H1 (cell line): Measurements from ENCODE around the gene FABP7. TPM values are rescaled to one million over a fixed set of nuclear protein-coding genes. Genes with fewer than 3 reads are reported as not detected.

Experiments used
- CTCF ChIA-PET: fragments of 300-600 bp; sonication (Branson Sonifier 250); formaldehyde crosslinking; loops from one replicate; lab custom pipeline; 2021; ENCODE audit not compliant: partially characterized antibody; lab: Charles Lee
- POLR2A ChIA-PET: fragments of 300-600 bp; sonication (Branson Sonifier 250); formaldehyde crosslinking; loops from one replicate; lab custom pipeline; 2021; ENCODE audit warnings: inconsistent platforms; ENCODE audit not compliant: partially characterized antibody; lab: Charles Lee
- DNase-seq, 2 experiments: peaks; one replicate each; pipeline versions ENCODE4 v3.0.0 to v3.0.0-alpha.2; 2010 to 2022; ENCODE audit warnings: low spot score in 2 of 2, low read depth in 1 of 2, mixed read lengths in 1 of 2
- FAIRE-seq: peaks from 2 replicates; lab custom pipeline; 2011; peaks lifted over from hg19 to GRCh38; lab: Jason Lieb, UNC
- H2AFZ ChIP-seq: 2 replicates; pipeline ENCODE4 v1.8.1; 2012; ENCODE audit warnings: low read length, inconsistent platforms
- H2AK5ac ChIP-seq: 2 replicates; pipeline ENCODE4 v1.6.1; 2013; ENCODE audit warnings: low read depth, low read length
- H2BK120ac ChIP-seq: replicated peaks from 2 replicates; pipeline ENCODE3; 2013; ENCODE audit warnings: low read depth, low read length, inconsistent platforms
- H2BK12ac ChIP-seq: 2 replicates; pipeline ENCODE4 v1.6.1; 2013; ENCODE audit warnings: low read depth, low read length
- H2BK15ac ChIP-seq: 2 replicates; pipeline ENCODE4 v1.6.1; 2013; ENCODE audit warnings: low read length
- H2BK20ac ChIP-seq: 2 replicates; pipeline ENCODE4 v1.6.1; 2013; ENCODE audit warnings: low read length
- H2BK5ac ChIP-seq: 2 replicates; pipeline ENCODE4 v1.6.1; 2013; ENCODE audit warnings: low read depth, low read length
- H3K14ac ChIP-seq: 2 replicates; pipeline ENCODE4 v1.6.1; 2013; ENCODE audit warnings: inconsistent platforms; ENCODE audit not compliant: insufficient read length
- H3K18ac ChIP-seq: 2 replicates; pipeline ENCODE4 v1.6.1; 2013; ENCODE audit warnings: low read length; ENCODE audit errors: extremely low read depth
- H3K23ac ChIP-seq: 2 replicates; pipeline ENCODE4 v1.6.1; 2013; ENCODE audit warnings: inconsistent platforms; ENCODE audit not compliant: insufficient read length
- H3K23me2 ChIP-seq: 2 replicates; pipeline ENCODE4 v1.6.1; 2013; ENCODE audit warnings: low read depth, low read length
- H3K27ac ChIP-seq: 2 replicates; pipeline ENCODE4 v1.6.1; 2011; ENCODE audit warnings: low read depth, low read length, inconsistent platforms
- H3K27me3 ChIP-seq, 4 experiments: replicated peaks in 1 of 4; 1 replicate in 1 of 4; 2 replicates in 3 of 4; pipeline versions ENCODE4 v1.6.1 to v1.8.1; 2011 to 2013; ENCODE audit warnings: low read length in 3 of 4, mild to moderate bottlenecking in 3 of 4, inconsistent platforms in 2 of 4, mixed read lengths in 2 of 4, moderate library complexity in 1 of 4; ENCODE audit not compliant: control insufficient read depth in 3 of 4, insufficient read depth in 3 of 4; ENCODE audit errors: extremely low read depth in 1 of 4
- H3K36me3 ChIP-seq, 4 experiments: 2 replicates each; pipeline versions ENCODE4 v1.6.1 to v1.8.1; 2011 to 2013; ENCODE audit warnings: mild to moderate bottlenecking in 4 of 4, low read length in 3 of 4, moderate library complexity in 2 of 4, control low read depth in 1 of 4, inconsistent platforms in 1 of 4; ENCODE audit not compliant: insufficient read depth in 4 of 4, control insufficient read depth in 2 of 4
- H3K4ac ChIP-seq: replicated peaks from 2 replicates; pipeline ENCODE3; 2013; ENCODE audit warnings: low read length, low read depth, mixed read lengths, inconsistent platforms; ENCODE audit not compliant: insufficient read length
- H3K4me1 ChIP-seq, 4 experiments: replicated peaks in 1 of 4; 1 replicate in 1 of 4; 2 replicates in 3 of 4; pipeline versions ENCODE4 v1.6.1 to v1.8.1; 2011 to 2013; ENCODE audit warnings: low read length in 3 of 4, inconsistent platforms in 2 of 4, mixed read lengths in 1 of 4; ENCODE audit not compliant: insufficient read depth in 4 of 4, control insufficient read depth in 3 of 4
- H3K4me2 ChIP-seq, 2 experiments: 2 replicates each; pipeline versions ENCODE4 v1.6.1 to v1.8.1; 2011 to 2013; ENCODE audit warnings: low read depth in 2 of 2, low read length in 2 of 2, control low read depth in 1 of 2, inconsistent platforms in 1 of 2, mild to moderate bottlenecking in 1 of 2; ENCODE audit not compliant: insufficient read depth in 1 of 2
- H3K4me3 ChIP-seq, 4 experiments: fragments of 200-600, 300-600 bp in 1 of 4; sonication (generic), shearing (Covaris generic), sonication (Bioruptor Twin) in 1 of 4; 2 replicates each; pipeline versions ENCODE4 v1.5.1 to v1.8.1; 2011 to 2016; ENCODE audit warnings: low read length in 4 of 4, low read depth in 3 of 4, control low read depth in 2 of 4, inconsistent platforms in 2 of 4, mild to moderate bottlenecking in 2 of 4, mixed read lengths in 1 of 4, moderate library complexity in 1 of 4; ENCODE audit not compliant: insufficient read depth in 2 of 4; ENCODE audit errors: extremely low read depth in 1 of 4
- H3K56ac ChIP-seq: replicated peaks from 2 replicates; pipeline ENCODE3; 2013; ENCODE audit warnings: low read depth, mild to moderate bottlenecking, mixed read lengths, low read length, inconsistent platforms; ENCODE audit not compliant: insufficient read length
- H3K79me1 ChIP-seq: 2 replicates; pipeline ENCODE4 v1.6.1; 2013; ENCODE audit warnings: low read depth, low read length, control low read depth
- H3K79me2 ChIP-seq, 2 experiments: 2 replicates each; pipeline versions ENCODE4 v1.6.1 to v1.8.1; 2012 to 2013; ENCODE audit warnings: low read length in 2 of 2, mild to moderate bottlenecking in 2 of 2, inconsistent platforms in 1 of 2; ENCODE audit not compliant: insufficient read depth in 2 of 2, control insufficient read depth in 1 of 2
- H3K9ac ChIP-seq, 4 experiments: replicated peaks in 1 of 4; 1 replicate in 1 of 4; 2 replicates in 3 of 4; pipeline versions ENCODE4 v1.6.1 to v1.8.1; 2011 to 2013; ENCODE audit warnings: low read depth in 3 of 4, low read length in 3 of 4, control low read depth in 2 of 4, mild to moderate bottlenecking in 2 of 4, moderate library complexity in 2 of 4, inconsistent platforms in 1 of 4; ENCODE audit errors: extremely low read depth in 1 of 4
- H3K9me3 ChIP-seq, 2 experiments: 2 replicates each; pipeline versions ENCODE4 v1.6.1 to v1.8.1; 2012 to 2013; ENCODE audit warnings: mild to moderate bottlenecking in 2 of 2, moderate library complexity in 2 of 2, control low read depth in 1 of 2, inconsistent platforms in 1 of 2, low read depth in 1 of 2, low read length in 1 of 2, mixed read lengths in 1 of 2; ENCODE audit not compliant: insufficient read depth in 2 of 2
- H4K20me1 ChIP-seq, 2 experiments: replicated peaks in 1 of 2; 2 replicates each; pipeline versions ENCODE3 to v1.8.1; 2011 to 2013; ENCODE audit warnings: inconsistent platforms in 2 of 2, low read length in 2 of 2, mild to moderate bottlenecking in 1 of 2; ENCODE audit not compliant: insufficient read depth in 2 of 2, control insufficient read depth in 1 of 2
- H4K5ac ChIP-seq: 2 replicates; pipeline ENCODE4 v1.6.1; 2013; ENCODE audit warnings: low read length, low read depth, mixed read lengths, inconsistent platforms; ENCODE audit not compliant: insufficient read length
- H4K8ac ChIP-seq: 2 replicates; pipeline ENCODE4 v1.8.0; 2013; ENCODE audit warnings: mild to moderate bottlenecking, moderate library complexity, low read length, inconsistent platforms; ENCODE audit not compliant: insufficient read depth; ENCODE audit errors: extremely low read depth
- H4K91ac ChIP-seq: replicated peaks from 2 replicates; pipeline ENCODE3; 2013; ENCODE audit warnings: low read length, mixed read lengths, inconsistent platforms; ENCODE audit not compliant: insufficient read length
- ASH2L ChIP-seq: fragments of 200-600, 300-600 bp; sonication (generic); IDR thresholded peaks from one replicate; pipeline ENCODE4 v1.7.1; 2017; ENCODE audit warnings: low read length
- BACH1 ChIP-seq: IDR thresholded peaks from 2 replicates; pipeline ENCODE4 v1.6.1; 2012; ENCODE audit warnings: low read length, improper control_type of control experiment
- CREB1 ChIP-seq: IDR thresholded peaks from 2 replicates; pipeline ENCODE4 v1.6.1; 2012; ENCODE audit warnings: inconsistent platforms
- CTBP2 ChIP-seq: IDR thresholded peaks from 2 replicates; pipeline ENCODE4 v1.7.0; 2011; ENCODE audit warnings: borderline replicate concordance, mild to moderate bottlenecking, moderate library complexity, mixed read lengths, low read length; ENCODE audit not compliant: insufficient read depth, insufficient read length
- FOSL1 ChIP-seq: IDR thresholded peaks from 2 replicates; pipeline ENCODE4 v1.6.1; 2011; ENCODE audit warnings: mild to moderate bottlenecking, low read depth, low read length, moderate library complexity; ENCODE audit not compliant: insufficient read depth
- HDAC2 ChIP-seq, 2 experiments: fragments of 300-600 bp in 1 of 2; sonication (generic) in 1 of 2; IDR thresholded peaks; 2 replicates each; pipeline ENCODE4 v1.6.1; 2011 to 2012; ENCODE audit warnings: low read depth in 2 of 2, low read length in 2 of 2, mild to moderate bottlenecking in 2 of 2, moderate library complexity in 2 of 2, borderline replicate concordance in 1 of 2, inconsistent platforms in 1 of 2
- KDM1A ChIP-seq: fragments of 200-600, 300-600 bp; sonication (generic); IDR thresholded peaks from 2 replicates; pipeline ENCODE4 v1.7.1; 2016; ENCODE audit warnings: mild to moderate bottlenecking, low read length, borderline replicate concordance
- RNF2 ChIP-seq: fragments of 200-900, 300-1000 bp; sonication (generic); IDR thresholded peaks from 2 replicates; pipeline ENCODE4 v1.7.1; 2016; ENCODE audit warnings: borderline replicate concordance, low read depth, mild to moderate bottlenecking, antibody characterized with exemption, low read length; ENCODE audit not compliant: poor library complexity, severe bottlenecking; ENCODE audit errors: missing control alignments
- RXRA ChIP-seq: IDR thresholded peaks from 2 replicates; pipeline ENCODE4 v1.6.1; 2011; ENCODE audit warnings: low read depth, mild to moderate bottlenecking, low read length, moderate library complexity; ENCODE audit not compliant: insufficient read depth
- SIRT6 ChIP-seq: IDR thresholded peaks from one replicate; pipeline ENCODE4 v1.7.1; 2012; ENCODE audit warnings: low read length, inconsistent platforms
- TCF12 ChIP-seq: IDR thresholded peaks from 2 replicates; pipeline ENCODE4 v1.6.1; 2011; ENCODE audit warnings: low read depth, mild to moderate bottlenecking, low read length
- TEAD4 ChIP-seq: IDR thresholded peaks from 2 replicates; pipeline ENCODE4 v1.6.1; 2012; ENCODE audit warnings: low read depth, low read length, inconsistent platforms, mixed read lengths
- WGBS, 2 experiments: shearing (Covaris generic) in 1 of 2; methylation state at CpG; one replicate each; pipeline versions ENCODE4 v1.1.6 to v1.1.7; 2013 to 2015; ENCODE audit warnings: low lambda C conversion rate in 2 of 2, mixed read lengths in 2 of 2, inconsistent platforms in 1 of 2, low coverage in 1 of 2, missing lambda C conversion rate in 1 of 2; ENCODE audit not compliant: insufficient replicate concordance in 2 of 2, insufficient coverage in 1 of 2, insufficient read length in 1 of 2; ENCODE audit errors: extremely low coverage in 1 of 2, missing lambda C conversion rate in 1 of 2; 5-methylcytosine and 5-hydroxymethylcytosine counted together
- polyA plus RNA-seq, 7 experiments: library from polyadenylated mRNA; depleted of rRNA in 3 of 7; stranded (reverse) in 5 of 7; unstranded in 2 of 7; fragments of >200 nt in 5 of 7; fragments of 200-250 nt in 2 of 7; gene quantifications; 1 replicate in 5 of 7; 2 replicates in 1 of 7; 4 replicates in 1 of 7; pipeline versions ENCODE4 v1.2.1 to v1.2.3, GENCODE V29; 2011 to 2013; ENCODE audit warnings: missing spikeins in 2 of 7, mixed read lengths in 2 of 7
- total RNA-seq: library from RNA; stranded (reverse); fragmentation: NEBNext Ultra II Directional; extraction: Animal tissue kit (Norgen Biotek cat#: 25700); gene quantifications from 2 replicates; pipeline ENCODE4 v1.2.1, GENCODE V29; 2021
- TF ChIP-seq, protein P1 (sequence below): IDR thresholded peaks from 2 replicates; pipeline ENCODE4 v1.6.1; 2012; ENCODE audit warnings: inconsistent platforms

FABP7 gene
- total and polyA plus RNA-seq, 2 of the 8 experiments (the other 6 are each of a cell fraction or from before 2014, with no cell fraction given) = 10.6 to 13.1 TPM

DNA sequence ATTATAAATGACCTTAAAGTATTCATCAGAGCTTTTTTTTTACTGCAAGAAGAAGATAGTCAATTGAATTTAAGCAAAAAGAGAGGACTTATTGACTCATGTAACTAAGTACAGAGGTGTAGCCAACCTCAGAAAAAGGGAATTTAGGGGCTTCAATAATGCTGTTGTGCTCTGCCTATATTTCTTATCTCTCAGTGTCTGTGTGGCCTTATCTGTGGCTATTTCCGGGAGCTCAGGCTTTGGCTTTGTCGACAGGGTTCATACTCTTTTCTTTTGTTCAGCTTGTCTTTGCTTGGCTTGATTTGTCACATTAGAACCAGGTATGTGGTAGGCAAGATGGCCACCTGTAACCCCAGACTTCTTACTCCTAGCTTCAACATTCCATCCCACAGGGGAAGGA lies 38.6 kb upstream of the FABP7 start:
- no peak overlapping the region for H3K9ac ChIP-seq
- H3K23ac ChIP-seq = no peak overlapping the region
- H4K5ac ChIP-seq = no peak overlapping the region
- CTCF ChIA-PET = interaction anchor here (0.7 to 8.7 kb wide), 12 partner anchors 9 to 250 kb away, joined by 3 to 103 read pairs (median 3); partner anchors contain the start of gene SMPDL3A
- H3K14ac ChIP-seq = no peak overlapping the region
- no peak overlapping the region for H2BK5ac ChIP-seq
- no peak overlapping the region for H3K56ac ChIP-seq
- no peaks in the 10 kb centered on the region for H3K36me3 ChIP-seq
- no peak overlapping the region for H2BK12ac ChIP-seq
- no peak overlapping the region for H4K91ac ChIP-seq
- DNase-seq (no peak), FAIRE-seq (no peak)
- H3K23me2 ChIP-seq = no peaks in the 10 kb centered on the region
- no peaks in the 10 kb centered on the region for H3K79me1 ChIP-seq
- H3K9me3 ChIP-seq = no peaks in the 10 kb centered on the region; a peak in 1 of 4 replicates
- no peak overlapping the region for H2BK15ac ChIP-seq
- H2BK120ac ChIP-seq = no peak overlapping the region
- H3K4me3 ChIP-seq = no peak overlapping the region
- no peak overlapping the region for H3K18ac ChIP-seq
- H3K4me1 ChIP-seq = no peaks in the 10 kb centered on the region; a peak in 1 of 7 replicates
- TF ChIP-seq CREB1 = no peak
- TF ChIP-seq ASH2L = no peak
- TF ChIP-seq CTBP2 = no peak
- TF ChIP-seq BACH1 = no peak
- TF ChIP-seq TCF12 = no peak
- TF ChIP-seq, protein P1, sequence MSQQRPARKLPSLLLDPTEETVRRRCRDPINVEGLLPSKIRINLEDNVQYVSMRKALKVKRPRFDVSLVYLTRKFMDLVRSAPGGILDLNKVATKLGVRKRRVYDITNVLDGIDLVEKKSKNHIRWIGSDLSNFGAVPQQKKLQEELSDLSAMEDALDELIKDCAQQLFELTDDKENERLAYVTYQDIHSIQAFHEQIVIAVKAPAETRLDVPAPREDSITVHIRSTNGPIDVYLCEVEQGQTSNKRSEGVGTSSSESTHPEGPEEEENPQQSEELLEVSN = no peak
- TF ChIP-seq RXRA = no peak
- no peak for TF ChIP-seq FOSL1
- TF ChIP-seq HDAC2 (IDR thresholded peaks at IDR 0.05; ENCODE audit: borderline replicate concordance in 1 of 2, low read depth in 2 of 2, low read length in 2 of 2) = no peak
- TF ChIP-seq RNF2 = no peak
- no peak for TF ChIP-seq TEAD4
- TF ChIP-seq SIRT6 = no peak
- no peak for TF ChIP-seq KDM1A
- TF ChIP-seq, all 59 proteins: peak for 0
- Histone ChIP-seq H3K27ac (no peak overlapping the region), H3K4ac (no peak overlapping the region), H3K4me2 (no peak overlapping the region), H3K27me3 (no peaks in the 10 kb centered on the region), H2AK5ac (no peak overlapping the region), H3K79me2 (no peaks in the 10 kb centered on the region), H2BK20ac (no peak overlapping the region), H4K8ac (no peak overlapping the region), H2AFZ (no peak overlapping the region), H4K20me1 (no peaks in the 10 kb centered on the region)
- WGBS, 2 experiments = 86% methylated on average over 2 of the region's 2 CpGs; no CpG with 5 or more reads in 1 of the 2 experiments
- POLR2A ChIA-PET = no interaction called here
